HEK293T (cell line): ENCODE results near the gene VPS37B.

Source experiments
- CTCF ChIA-PET: fragments of 350-600 bp; formaldehyde crosslinking; extraction: SDS; loops from one replicate; lab custom pipeline; 2021; ENCODE audit warnings: antibody characterized with exemption, inconsistent platforms; lab: Yijun Ruan, JAX
- POLR2A ChIA-PET: fragments of 350-600 bp; formaldehyde crosslinking; extraction: SDS; loops from one replicate; lab custom pipeline; 2020; ENCODE audit warnings: antibody characterized with exemption, inconsistent platforms; lab: Yijun Ruan, JAX
- DNase-seq: peaks from one replicate; pipeline ENCODE4 v3.0.0; 2012; ENCODE audit warnings: mixed read lengths; ENCODE audit errors: extremely low spot score
- ARNT ChIP-seq: fragments of 450-650 bp; IDR thresholded peaks from 2 replicates; pipeline ENCODE4 v1.6.1; 2017; ENCODE audit warnings: mild to moderate bottlenecking
- CTBP1 ChIP-seq: fragments of 450-650 bp; IDR thresholded peaks from 2 replicates; pipeline ENCODE4 v1.6.1; 2016; ENCODE audit warnings: borderline replicate concordance
- ELF4 ChIP-seq: fragments of 450-650 bp; IDR thresholded peaks from 2 replicates; pipeline ENCODE4 v1.6.1; 2017; ENCODE audit warnings: antibody characterized with exemption
- FOXA1 ChIP-seq: fragments of 450-650 bp; IDR thresholded peaks from 2 replicates; pipeline ENCODE4 v1.6.1; 2016; ENCODE audit warnings: mild to moderate bottlenecking
- FOXK2 ChIP-seq: fragments of 450-650 bp; IDR thresholded peaks from 2 replicates; pipeline ENCODE4 v1.6.1; 2016; ENCODE audit warnings: mild to moderate bottlenecking
- FOXM1 ChIP-seq: fragments of 450-650 bp; IDR thresholded peaks from 2 replicates; pipeline ENCODE4 v1.6.1; 2017; ENCODE audit warnings: mild to moderate bottlenecking, borderline replicate concordance
- HDGF ChIP-seq: fragments of 450-650 bp; IDR thresholded peaks from 2 replicates; pipeline ENCODE4 v1.6.1; 2017; ENCODE audit warnings: antibody characterized with exemption, borderline replicate concordance
- L3MBTL2 ChIP-seq: fragments of 450-650 bp; conservative IDR thresholded peaks from 2 replicates; pipeline ENCODE4 v1.6.1; 2016; ENCODE audit warnings: mild to moderate bottlenecking
- LEF1 ChIP-seq: fragments of 450-650 bp; IDR thresholded peaks from 2 replicates; pipeline ENCODE4 v1.6.1; 2017; ENCODE audit warnings: mild to moderate bottlenecking, borderline replicate concordance
- NFRKB ChIP-seq: fragments of 450-650 bp; IDR thresholded peaks from 2 replicates; pipeline ENCODE4 v1.6.1; 2016; ENCODE audit warnings: mild to moderate bottlenecking, moderate library complexity
- PKNOX1 ChIP-seq: fragments of 450-650 bp; IDR thresholded peaks from 2 replicates; pipeline ENCODE4 v1.6.1; 2016
- SUZ12 ChIP-seq: fragments of 450-650 bp; IDR thresholded peaks from 2 replicates; pipeline ENCODE4 v1.6.1; 2016; ENCODE audit warnings: mild to moderate bottlenecking
- TARDBP ChIP-seq: fragments of 450-650 bp; IDR thresholded peaks from 2 replicates; pipeline ENCODE4 v1.6.1; 2016
- ZNF384 ChIP-seq: fragments of 450-650 bp; IDR thresholded peaks from 2 replicates; pipeline ENCODE4 v1.6.1; 2016

Gene VPS37B

GRCh38 chr12:122827258-122827657 lies 68.7 kb downstream of the VPS37B start:
- no peak for DNase-seq
- ChIA-PET CTCF (no interaction called here), POLR2A (no interaction called here)
- TF ChIP-seq FOXM1 (no peak), FOXK2 (no peak), HDGF (no peak), CTBP1 (no peak), SUZ12 (no peak), L3MBTL2 (no peak), NFRKB (no peak), TARDBP (no peak), ZNF384 (no peak), ARNT (no peak)

GRCh38 chr12:122825773-122826724 lies 69.9 kb downstream of the VPS37B start:
- TF ChIP-seq ZNF384 (peak; percentile 75), FOXM1 (no peak)
- CTCF ChIA-PET: interaction anchor here (0.6 to 1.5 kb wide), 3 partner anchors 33 to 182 kb away, joined by 3 to 6 read pairs (median 3); no protein-coding TSS in a partner anchor
- POLR2A ChIA-PET: interaction anchor here (0.6 kb wide), 1 partner anchor 317 kb away, joined by 3 read pairs; no protein-coding TSS in a partner anchor
- DNase-seq: peak; percentile 48

- no peak for DNase-seq
- CTCF ChIA-PET: no interaction called here
- no peak for TF ChIP-seq LEF1
- no peak for TF ChIP-seq ZNF384
- TF ChIP-seq HDGF: no peak
- TF ChIP-seq NFRKB: no peak
- POLR2A ChIA-PET: no interaction called here
Observed at GRCh38 chr12:122823429-122823828, 72.5 kb downstream of the VPS37B start.

- POLR2A ChIA-PET: no interaction called here
- DNase-seq: no peak
- TF ChIP-seq L3MBTL2: no peak
- TF ChIP-seq ELF4: no peak
- TF ChIP-seq HDGF: no peak
- TF ChIP-seq SUZ12: no peak
Observed at GRCh38 chr12:122820838-122821271, 75.1 kb downstream of the VPS37B start.

GRCh38 chr12:122820138-122820537 lies 75.8 kb downstream of the VPS37B start:
- TF ChIP-seq ARNT (no peak), L3MBTL2 (no peak), TARDBP (no peak), PKNOX1 (no peak), FOXA1 (no peak)
- ChIA-PET POLR2A (no interaction called here), CTCF (interaction anchor here (0.7 to 1.4 kb wide), 2 partner anchors 13 to 26 kb away, joined by 3 to 4 read pairs; no protein-coding TSS in a partner anchor)
- no peak for DNase-seq

More at GRCh38 chr12:122820838-122821271, 75.1 kb downstream of the VPS37B start:
- CTCF ChIA-PET: interaction anchor here (1.4 kb wide), 1 partner anchor 27 kb away, joined by 4 read pairs; no protein-coding TSS in a partner anchor

- ChIA-PET CTCF (interaction anchor here (0.7 kb wide), 1 partner anchor 14 kb away, joined by 3 read pairs; no protein-coding TSS in a partner anchor), POLR2A (no interaction called here)
- DNase-seq: no peak
- TF ChIP-seq LEF1: no peak
Observed at GRCh38 chr12:122819209-122819785, 76.6 kb downstream of the VPS37B start.
